ENCODE results near the gene SLC12A7.

The SLC12A7 gene

GRCh38 chr5:1018596-1018995 is 93.3 kb downstream of the SLC12A7 start:
- DNase-seq (ENCODE audit: low spot score) = no peak

GRCh38 chr5:1017691-1018455 is 94.0 kb downstream of the SLC12A7 start:
- DNase-seq (ENCODE audit: low spot score) = no peak

- DNase-seq (ENCODE audit: low spot score) = no peak
These were observed 94.8 kb downstream of the SLC12A7 start for GRCh38 chr5:1017056-1017455.

GRCh38 chr5:1016476-1016875 is 95.4 kb downstream of the SLC12A7 start:
- DNase-seq (ENCODE audit: low spot score) = no peak

GRCh38 chr5:1016036-1016435 is 95.8 kb downstream of the SLC12A7 start:
- DNase-seq (ENCODE audit: low spot score) = no peak

- DNase-seq (ENCODE audit: low spot score) = no peak
These were observed 96.4 kb downstream of the SLC12A7 start for GRCh38 chr5:1015507-1015906.

- DNase-seq (ENCODE audit: low spot score) = no peak
These were observed 97.1 kb downstream of the SLC12A7 start for GRCh38 chr5:1014781-1015221.

- no peak for DNase-seq (ENCODE audit: low spot score)
These were observed 97.5 kb downstream of the SLC12A7 start for GRCh38 chr5:1014346-1014745.

GRCh38 chr5:1013948-1014301 is 97.9 kb downstream of the SLC12A7 start:
- no peak for DNase-seq (ENCODE audit: low spot score)

- DNase-seq (ENCODE audit: low spot score) = no peak
These were observed 98.5 kb downstream of the SLC12A7 start for GRCh38 chr5:1013238-1013947.

GRCh38 chr5:1012900-1013237 is 99.0 kb downstream of the SLC12A7 start:
- no peak for DNase-seq (ENCODE audit: low spot score)

GRCh38 chr5:1012313-1012841 is 99.5 kb downstream of the SLC12A7 start:
- no peak for DNase-seq (ENCODE audit: low spot score)

GRCh38 chr5:1011741-1012312 is 100.0 kb downstream of the SLC12A7 start:
- DNase-seq (ENCODE audit: low spot score) = no peak

- DNase-seq (ENCODE audit: low spot score) = no peak
These were observed 100.6 kb downstream of the SLC12A7 start for GRCh38 chr5:1011226-1011631.

- no peak for DNase-seq (ENCODE audit: low spot score)
These were observed 101.2 kb downstream of the SLC12A7 start for GRCh38 chr5:1010641-1011046.

- no peak for DNase-seq (ENCODE audit: low spot score)
These were observed 101.7 kb downstream of the SLC12A7 start for GRCh38 chr5:1010181-1010510.

GRCh38 chr5:1009359-1010180 is 102.3 kb downstream of the SLC12A7 start:
- no peak for DNase-seq (ENCODE audit: low spot score)

GRCh38 chr5:1008451-1009358 is 103.2 kb downstream of the SLC12A7 start, which contains the start of gene NKD2:
Gene NKD2 (plus strand): TSS chr5:1008802. CDS start chr5:1009058, 256 bp downstream.
- DNase-seq (ENCODE audit: low spot score) = no peak

GRCh38 chr5:1007681-1008450 is 104.0 kb downstream of the SLC12A7 start:
- no peak for DNase-seq (ENCODE audit: low spot score)

- no peak for DNase-seq (ENCODE audit: low spot score)
These were observed 104.6 kb downstream of the SLC12A7 start for GRCh38 chr5:1007221-1007680.

All from CD4-positive, alpha-beta T cell treated with Interleukin-15 for 4 hours (primary cell).